ACHN (cell line): ENCODE measurements around the gene TEX35.

Source experiments
- DNase-seq: peaks from one replicate; pipeline ENCODE4 v3.0.0-alpha.2; 2015
- in situ Hi-C: cut with HindIII; loops from 2 replicates; pipeline ENCODE4 v1.10.0; 2017; ENCODE audit warnings: low sequenced_read_pairs, low pct_ligation_motif_present, low pct_unique_long_range_greater_than_20kb

The TEX35 gene

GRCh38 chr1:178512566-178513277, at the start of gene TEX35:
TSS of gene TEX35 (plus strand) at chr1:178513109. CDS start at chr1:178513189, 80 bp downstream.
- DNase-seq, result no peak
- in situ Hi-C loops, result no loop called here

- in situ Hi-C loops, result no loop called here
- DNase-seq, result no peak
Measured at GRCh38 chr1:178464141-178464540, 48.8 kb upstream of the TEX35 start.

- no peak for DNase-seq
- in situ Hi-C loops, result no loop called here
Measured at GRCh38 chr1:178464566-178464965, 48.3 kb upstream of the TEX35 start.

- in situ Hi-C loops, result no loop called here
Measured at GRCh38 chr1:178465011-178465410, 47.9 kb upstream of the TEX35 start.

GRCh38 chr1:178467837-178468236, 45.1 kb upstream of the TEX35 start:
- no peak for DNase-seq
- in situ Hi-C loops, result no loop called here

More at GRCh38 chr1:178465011-178465410, 47.9 kb upstream of the TEX35 start:
- no peak for DNase-seq

GRCh38 chr1:178470411-178470960, 42.4 kb upstream of the TEX35 start:
- DNase-seq, result no peak
- in situ Hi-C loops, result no loop called here

- in situ Hi-C loops, result no loop called here
- no peak for DNase-seq
Measured at GRCh38 chr1:178472531-178472930, 40.4 kb upstream of the TEX35 start.

GRCh38 chr1:178477373-178477772, 35.5 kb upstream of the TEX35 start:
- in situ Hi-C loops, result no loop called here
- DNase-seq, result no peak

- in situ Hi-C loops, result no loop called here
- DNase-seq, result no peak
Measured at GRCh38 chr1:178477841-178478240, 35.1 kb upstream of the TEX35 start.

GRCh38 chr1:178483251-178483957, 29.5 kb upstream of the TEX35 start:
- DNase-seq, result no peak
- in situ Hi-C loops, result no loop called here

GRCh38 chr1:178484698-178485225, 28.1 kb upstream of the TEX35 start:
- DNase-seq, result no peak
- in situ Hi-C loops, result no loop called here

GRCh38 chr1:178485541-178485981, 27.3 kb upstream of the TEX35 start:
- DNase-seq, result no peak
- in situ Hi-C loops, result no loop called here

GRCh38 chr1:178486100-178487069, 26.5 kb upstream of the TEX35 start:
- DNase-seq, result no peak
- in situ Hi-C loops, result no loop called here

GRCh38 chr1:178487070-178487615, 25.8 kb upstream of the TEX35 start:
- in situ Hi-C loops, result no loop called here
- DNase-seq, result no peak

- in situ Hi-C loops, result no loop called here
- no peak for DNase-seq
Measured at GRCh38 chr1:178488393-178488792, 24.5 kb upstream of the TEX35 start.

GRCh38 chr1:178489399-178489798, 23.5 kb upstream of the TEX35 start:
- DNase-seq, result no peak
- in situ Hi-C loops, result no loop called here

- DNase-seq, result no peak
- in situ Hi-C loops, result no loop called here
Measured at GRCh38 chr1:178490136-178490535, 22.8 kb upstream of the TEX35 start.

- in situ Hi-C loops, result no loop called here
- DNase-seq, result no peak
Measured at GRCh38 chr1:178490967-178491366, 21.9 kb upstream of the TEX35 start.
